SH-SY5Y (cell line): ENCODE measurements around the gene DDX54.

Experiments
- GATA2 ChIP-seq: IDR thresholded peaks from 2 replicates; pipeline ENCODE4 v1.6.1; 2011; ENCODE audit warnings: mild to moderate bottlenecking, low read depth, low read length
- GATA3 ChIP-seq: IDR thresholded peaks from 2 replicates; pipeline ENCODE4 v1.6.1; 2011; ENCODE audit warnings: low read depth, mild to moderate bottlenecking, low read length, moderate library complexity

Gene DDX54

GRCh38 chr12:113137861-113138783 is 47.2 kb downstream of the DDX54 start:
- no peak for TF ChIP-seq GATA3

DNA sequence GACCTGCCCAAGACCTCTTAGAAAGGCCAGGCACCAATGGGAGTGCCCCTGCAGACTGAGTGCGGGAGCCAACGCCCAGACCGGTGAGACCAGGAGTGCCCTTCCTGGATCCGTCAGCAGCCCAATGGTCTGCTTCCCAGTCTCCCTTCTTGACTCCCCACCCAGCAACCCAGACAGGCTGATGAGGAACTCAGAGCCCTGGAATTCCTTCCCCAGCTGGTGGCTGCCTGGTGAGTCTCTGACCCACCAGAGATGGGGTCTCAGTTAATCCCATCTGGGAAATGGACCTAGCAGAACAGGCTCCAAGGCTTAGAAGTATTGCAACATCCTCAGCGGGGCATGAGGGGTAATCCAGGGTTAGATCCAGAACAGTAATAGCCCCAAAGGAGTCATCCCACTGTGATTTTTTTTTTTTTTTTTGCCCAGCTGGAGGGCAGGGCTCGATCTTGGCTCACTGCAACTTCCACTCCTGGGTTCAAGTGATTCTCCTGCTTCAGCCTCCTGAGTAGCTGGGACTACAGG is 48.2 kb downstream of the DDX54 start:
- no peak for TF ChIP-seq GATA3
- TF ChIP-seq GATA2, result no peak

DNA sequence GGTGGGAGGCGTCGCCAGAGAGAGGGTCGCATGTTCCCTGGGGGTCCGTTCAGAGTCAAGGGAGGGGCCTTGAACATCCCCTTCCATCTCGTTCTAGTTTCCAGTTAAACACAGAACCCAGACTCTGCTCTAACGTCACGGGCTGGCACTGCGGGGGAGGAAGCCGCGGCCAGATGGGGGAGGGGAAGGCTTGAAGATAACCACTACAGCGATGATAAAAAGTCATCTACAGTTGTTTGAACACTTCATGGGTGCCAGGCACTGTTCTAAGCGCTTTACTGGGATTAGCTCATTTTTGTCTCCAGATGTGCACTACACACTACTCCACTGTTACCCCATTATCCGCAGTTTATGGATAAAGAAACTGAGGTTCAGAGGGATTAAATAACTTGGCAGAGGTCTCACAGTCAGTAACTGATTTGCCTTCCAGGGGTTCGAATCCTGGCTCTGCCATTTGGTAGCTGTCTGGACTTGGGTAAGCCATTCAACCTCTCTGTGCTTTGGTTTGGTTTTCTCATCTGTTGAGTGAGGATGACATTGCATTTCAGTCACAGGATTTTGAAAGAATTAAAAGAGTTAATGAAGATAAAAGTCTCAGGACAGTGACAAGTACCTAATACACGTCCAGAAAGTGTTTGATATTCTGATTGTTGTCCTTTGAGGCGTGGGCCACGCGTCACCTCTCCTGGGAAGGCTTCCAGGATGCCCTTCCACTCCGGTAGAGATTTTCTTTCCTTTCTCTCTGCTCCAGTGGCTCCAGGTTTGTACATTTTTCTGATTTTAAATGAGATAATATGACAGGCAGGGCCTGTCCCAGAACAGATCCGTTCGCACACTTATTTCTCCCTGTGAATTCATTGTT is 48.9 kb downstream of the DDX54 start:
- no peak for TF ChIP-seq GATA3
- no peak for TF ChIP-seq GATA2

GRCh38 chr12:113135178-113136127 is 49.8 kb downstream of the DDX54 start, which contains the start of gene RASAL1:
Gene RASAL1, minus strand, starts transcription at chr12:113135761. Its CDS starts 299 bp downstream, at chr12:113135462.
- TF ChIP-seq GATA2, result no peak

DNA sequence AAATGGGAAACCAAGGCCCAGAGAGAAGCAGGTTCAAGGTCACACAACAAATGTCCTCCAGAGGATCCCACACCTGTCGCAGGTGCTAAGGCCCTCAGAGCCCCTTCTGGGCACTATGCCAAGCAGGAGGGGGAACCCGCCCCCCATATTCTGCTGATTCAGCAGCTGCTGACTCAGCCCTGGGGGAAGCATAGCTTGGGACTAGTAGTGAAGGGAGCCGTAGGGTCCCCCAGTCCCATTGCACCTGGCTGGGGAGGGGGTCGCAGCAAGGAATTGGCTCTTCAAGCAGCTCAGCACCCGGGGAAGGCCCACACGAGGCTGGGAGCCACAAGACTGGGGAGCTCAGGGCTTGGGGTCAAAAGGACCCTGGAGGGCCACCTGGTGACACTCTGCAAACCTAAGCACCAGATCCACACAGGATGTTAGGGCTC is 50.7 kb downstream of the DDX54 start:
- TF ChIP-seq GATA2 (no peak), GATA3 (no peak)

GRCh38 chr12:113134071-113134470 is 51.2 kb downstream of the DDX54 start:
- TF ChIP-seq GATA3, result no peak
- no peak for TF ChIP-seq GATA2

DNA sequence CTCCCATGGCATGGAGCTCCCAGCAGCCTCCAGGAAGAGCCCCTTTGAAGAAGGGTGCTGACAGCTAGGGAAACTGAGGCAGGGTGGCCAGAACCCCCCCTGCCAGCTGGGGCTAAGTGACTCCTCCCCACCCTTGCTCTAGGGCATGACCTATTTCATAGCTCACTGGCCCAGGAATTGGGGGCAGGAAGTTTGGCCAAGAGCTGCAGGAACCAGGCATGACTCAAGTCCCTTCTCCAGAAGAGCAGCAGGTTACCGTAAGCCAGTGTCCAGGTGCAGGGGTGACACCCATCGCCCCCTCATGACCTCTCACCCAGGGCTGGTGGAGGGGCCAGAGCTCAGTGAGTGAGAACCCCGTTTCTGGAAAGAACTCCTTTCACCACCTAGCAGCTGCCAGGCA is 51.6 kb downstream of the DDX54 start:
- TF ChIP-seq GATA3, result no peak
- TF ChIP-seq GATA2, result no peak

DNA sequence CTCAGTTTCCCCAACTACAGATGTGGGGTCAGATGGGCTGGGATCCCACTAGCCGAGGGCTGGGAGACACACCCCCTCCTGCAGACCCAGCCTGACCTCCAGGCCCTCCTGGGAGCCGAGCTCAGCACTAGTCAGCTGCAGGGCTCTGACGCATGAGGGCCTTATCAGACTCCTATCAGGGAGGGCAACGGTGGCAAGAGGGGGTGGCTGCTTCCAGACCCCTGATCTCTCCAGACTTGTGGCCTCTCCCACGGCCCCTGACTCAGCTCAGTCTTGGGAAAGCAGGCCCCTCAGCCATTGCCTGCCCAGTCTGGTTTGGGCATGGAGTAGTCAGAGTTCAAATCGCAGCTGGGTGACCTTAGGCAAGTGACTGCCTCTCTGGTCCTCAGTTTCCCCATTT is 52.2 kb downstream of the DDX54 start:
- TF ChIP-seq GATA2 (no peak), GATA3 (no peak)

DNA sequence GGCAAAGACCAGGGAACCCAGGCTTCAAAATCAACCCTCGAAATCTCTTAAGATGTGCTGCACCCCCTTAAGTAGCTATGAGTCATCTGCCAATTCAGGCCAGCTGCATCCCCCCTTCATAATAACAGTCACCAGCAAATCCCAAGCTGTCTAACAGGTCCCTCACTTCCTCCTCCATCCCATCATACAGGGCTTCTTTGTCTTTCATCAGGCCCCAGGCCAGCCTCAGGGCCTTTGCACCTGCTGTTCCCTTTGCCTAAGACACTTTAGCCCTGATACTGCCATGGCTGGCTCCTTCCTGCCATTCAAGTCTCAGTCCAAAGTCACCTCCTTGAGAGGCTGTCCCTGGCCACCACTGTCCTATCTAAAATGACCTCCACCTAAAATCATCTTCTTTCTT is 53.7 kb downstream of the DDX54 start:
- TF ChIP-seq GATA2, result no peak

- TF ChIP-seq GATA2 (no peak), GATA3 (no peak)
Observed at GRCh38 chr12:113130457-113131135, 54.7 kb downstream of the DDX54 start.

GRCh38 chr12:113129664-113130456 is 55.4 kb downstream of the DDX54 start:
- no peak for TF ChIP-seq GATA3
- TF ChIP-seq GATA2, result no peak
